ENCODE data around the gene DYNLT4.

DYNLT4 gene

GRCh38 chr1:44808063-44808937 lies 1.1 kb upstream of the DYNLT4 start, which contains the start of gene BTBD19:
BTBD19 (plus strand) TSS chr1:44808523; CDS start chr1:44808821, 298 bp downstream.
- no peak for TF ChIP-seq POLR2A (IDR thresholded peaks at IDR 0.05; ENCODE audit: extremely low read depth, insufficient read length)
- TF ChIP-seq, protein P1, sequence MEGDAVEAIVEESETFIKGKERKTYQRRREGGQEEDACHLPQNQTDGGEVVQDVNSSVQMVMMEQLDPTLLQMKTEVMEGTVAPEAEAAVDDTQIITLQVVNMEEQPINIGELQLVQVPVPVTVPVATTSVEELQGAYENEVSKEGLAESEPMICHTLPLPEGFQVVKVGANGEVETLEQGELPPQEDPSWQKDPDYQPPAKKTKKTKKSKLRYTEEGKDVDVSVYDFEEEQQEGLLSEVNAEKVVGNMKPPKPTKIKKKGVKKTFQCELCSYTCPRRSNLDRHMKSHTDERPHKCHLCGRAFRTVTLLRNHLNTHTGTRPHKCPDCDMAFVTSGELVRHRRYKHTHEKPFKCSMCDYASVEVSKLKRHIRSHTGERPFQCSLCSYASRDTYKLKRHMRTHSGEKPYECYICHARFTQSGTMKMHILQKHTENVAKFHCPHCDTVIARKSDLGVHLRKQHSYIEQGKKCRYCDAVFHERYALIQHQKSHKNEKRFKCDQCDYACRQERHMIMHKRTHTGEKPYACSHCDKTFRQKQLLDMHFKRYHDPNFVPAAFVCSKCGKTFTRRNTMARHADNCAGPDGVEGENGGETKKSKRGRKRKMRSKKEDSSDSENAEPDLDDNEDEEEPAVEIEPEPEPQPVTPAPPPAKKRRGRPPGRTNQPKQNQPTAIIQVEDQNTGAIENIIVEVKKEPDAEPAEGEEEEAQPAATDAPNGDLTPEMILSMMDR (IDR thresholded peaks at IDR 0.05; ENCODE audit: low read depth, low read length): no peak
- no peak for TF ChIP-seq MYC (IDR thresholded peaks at IDR 0.05; ENCODE audit: low read depth, low read length)
- TF ChIP-seq MAX (IDR thresholded peaks at IDR 0.05; ENCODE audit: low read depth, low read length): no peak
- no peak for DNase-seq (ENCODE audit: low read depth)
- H3K4me3 ChIP-seq (ENCODE audit: low read depth, low read length): peak within 1 kb of the TSS; percentile 33

DNA sequence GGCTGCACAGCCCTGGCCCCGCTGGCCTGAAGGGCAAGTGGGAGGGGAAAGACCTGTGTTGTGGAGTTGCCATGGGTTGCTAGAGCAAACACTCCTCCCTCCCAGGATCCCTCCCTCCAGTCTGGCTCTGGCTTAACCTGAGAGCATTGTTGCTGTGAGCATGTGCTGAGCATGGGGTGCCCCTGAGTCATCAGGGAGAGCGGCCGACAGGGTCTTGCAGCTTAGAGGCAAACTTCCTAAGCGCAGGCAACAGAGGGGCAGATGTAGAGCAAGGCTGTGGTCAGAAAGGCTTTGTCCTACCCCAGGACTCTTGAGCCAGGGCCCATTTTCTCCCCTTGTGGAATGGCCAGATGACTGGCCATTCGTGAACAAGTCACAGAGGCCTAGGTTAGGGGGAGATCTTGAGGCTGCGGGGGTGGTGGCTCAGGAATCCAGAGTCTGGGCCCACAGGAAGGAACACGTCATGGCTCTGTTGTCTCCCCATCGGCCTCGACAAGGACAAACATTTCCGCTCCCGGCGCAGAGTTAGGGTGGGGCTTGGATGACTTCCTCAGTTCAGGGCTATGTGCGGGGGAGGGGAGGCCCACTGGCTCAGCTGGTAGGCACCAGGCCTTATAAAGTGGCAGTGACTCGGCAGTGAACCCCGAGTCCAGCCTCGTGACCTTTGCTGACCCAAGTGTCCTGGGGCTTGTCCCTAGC lies 362 bp upstream of the DYNLT4 start:
- H3K4me3 ChIP-seq (ENCODE audit: low read depth, low read length): peak overlapping the region; percentile 33
- TF ChIP-seq MYC (IDR thresholded peaks at IDR 0.05; ENCODE audit: low read depth, low read length) (peak; percentile 78), POLR2A (IDR thresholded peaks at IDR 0.05; ENCODE audit: extremely low read depth, insufficient read length) (peak; percentile 36), MAX (IDR thresholded peaks at IDR 0.05; ENCODE audit: low read depth, low read length) (peak; percentile 94)
- TF ChIP-seq, protein P1 (IDR thresholded peaks at IDR 0.05; ENCODE audit: low read depth, low read length): no peak
- peak; percentile 97 for DNase-seq (ENCODE audit: low read depth)

- no peak overlapping the region for H3K4me3 ChIP-seq (ENCODE audit: low read depth, low read length)
- TF ChIP-seq MYC (IDR thresholded peaks at IDR 0.05; ENCODE audit: low read depth, low read length) (no peak), MAX (IDR thresholded peaks at IDR 0.05; ENCODE audit: low read depth, low read length) (no peak), POLR2A (IDR thresholded peaks at IDR 0.05; ENCODE audit: extremely low read depth, insufficient read length) (no peak)
- DNase-seq (ENCODE audit: low read depth): no peak
Observed at GRCh38 chr1:44806025-44806703, 987 bp downstream of the DYNLT4 start.

DNA sequence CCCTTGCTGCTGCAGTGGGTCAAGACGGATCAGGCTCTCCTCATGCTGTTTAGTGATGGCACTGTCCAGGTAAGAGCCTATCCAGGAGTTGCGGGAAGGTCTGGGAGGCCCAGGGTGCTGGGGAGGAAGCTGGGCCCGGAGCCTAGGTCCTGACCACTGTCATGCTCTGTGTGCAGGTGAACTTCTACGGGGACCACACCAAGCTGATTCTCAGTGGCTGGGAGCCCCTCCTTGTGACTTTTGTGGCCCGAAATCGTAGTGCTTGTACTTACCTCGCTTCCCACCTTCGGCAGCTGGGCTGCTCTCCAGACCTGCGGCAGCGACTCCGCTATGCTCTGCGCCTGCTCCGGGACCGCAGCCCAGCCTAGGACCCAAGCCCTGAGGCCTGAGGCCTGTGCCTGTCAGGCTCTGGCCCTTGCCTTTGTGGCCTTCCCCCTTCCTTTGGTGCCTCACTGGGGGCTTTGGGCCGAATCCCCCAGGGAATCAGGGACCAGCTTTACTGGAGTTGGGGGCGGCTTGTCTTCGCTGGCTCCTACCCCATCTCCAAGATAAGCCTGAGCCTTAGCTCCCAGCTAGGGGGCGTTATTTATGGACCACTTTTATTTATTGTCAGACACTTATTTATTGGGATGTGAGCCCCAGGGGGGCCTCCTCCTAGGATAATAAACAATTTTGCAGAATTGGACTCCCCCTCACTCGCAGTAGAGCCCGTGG lies 1.7 kb downstream of the DYNLT4 start:
- H3K4me3 ChIP-seq (ENCODE audit: low read depth, low read length): no peak overlapping the region
- no peak for DNase-seq (ENCODE audit: low read depth)
- TF ChIP-seq POLR2A (IDR thresholded peaks at IDR 0.05; ENCODE audit: extremely low read depth, insufficient read length): no peak
- no peak for TF ChIP-seq MAX (IDR thresholded peaks at IDR 0.05; ENCODE audit: low read depth, low read length)
- TF ChIP-seq, protein P1 (IDR thresholded peaks at IDR 0.05; ENCODE audit: low read depth, low read length): no peak
- TF ChIP-seq MYC (IDR thresholded peaks at IDR 0.05; ENCODE audit: low read depth, low read length): no peak

DNA sequence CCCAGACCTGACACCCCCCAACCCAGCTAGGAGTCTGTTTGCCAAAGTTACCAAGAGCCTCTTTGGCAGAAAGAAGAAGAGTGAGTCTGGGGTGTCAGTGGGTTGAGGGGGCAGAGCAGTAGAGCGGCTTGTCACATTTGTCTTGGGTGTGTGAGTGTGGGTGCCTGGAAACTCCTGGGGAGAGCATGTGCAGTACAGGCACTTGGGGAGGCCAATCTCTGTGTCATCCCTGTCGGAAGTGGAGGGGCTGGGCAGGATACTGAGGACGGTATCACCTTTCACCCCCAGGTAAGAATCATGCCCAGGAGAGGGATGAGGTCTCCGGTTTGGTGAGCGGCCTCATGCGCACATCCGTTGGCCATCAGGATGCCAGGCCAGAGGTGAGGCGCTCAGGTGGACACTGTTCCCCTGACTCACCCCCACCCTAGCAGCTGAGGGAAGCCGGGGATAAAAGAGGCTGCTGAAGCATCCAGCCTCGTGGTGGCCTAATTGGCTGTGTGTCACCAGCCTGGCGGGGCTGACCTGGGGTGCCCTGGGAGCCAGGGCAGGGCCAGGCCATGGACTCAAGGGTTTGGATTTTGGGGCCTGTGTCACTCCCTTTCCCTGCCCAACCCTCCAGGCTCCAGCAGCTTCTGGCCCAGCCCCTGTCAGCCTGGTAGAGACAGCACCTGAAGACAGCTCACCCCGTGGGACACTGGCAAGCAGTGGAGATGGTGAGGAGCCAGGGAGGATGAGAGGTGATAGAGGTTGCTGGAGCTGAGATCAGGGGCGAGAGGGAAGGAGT lies 3.6 kb downstream of the DYNLT4 start:
- TF ChIP-seq MAX (IDR thresholded peaks at IDR 0.05; ENCODE audit: low read depth, low read length): no peak
- TF ChIP-seq, protein P1 (IDR thresholded peaks at IDR 0.05; ENCODE audit: low read depth, low read length): no peak
- TF ChIP-seq POLR2A (IDR thresholded peaks at IDR 0.05; ENCODE audit: extremely low read depth, insufficient read length): no peak
- no peak for TF ChIP-seq MYC (IDR thresholded peaks at IDR 0.05; ENCODE audit: low read depth, low read length)
- H3K4me3 ChIP-seq (ENCODE audit: low read depth, low read length): no peak overlapping the region

More for the DNA sequence above, 3.6 kb downstream of the DYNLT4 start:
- no peak for DNase-seq (ENCODE audit: low read depth)

All from NB4 (cell line).